ENCODE data around the gene RFXANK. TPM values are rescaled to one million over a fixed set of nuclear protein-coding genes. Genes with fewer than 3 reads are reported as not detected.
A peak's percentile ranks its signal among the peaks of the same experiment; 100 is the strongest.

Gene RFXANK
- total and polyA plus RNA-seq, 9 of the 15 experiments (the other 6 are each of a cell fraction or from before 2014, with no cell fraction given) = 68.6 to 181 (median 150) TPM

GRCh38 chr19:19203012-19203856, 11.2 kb downstream of the RFXANK start, which contains the start of gene NR2C2AP (continued):
- no peak for TF ChIP-seq ZNF318 (IDR thresholded peaks at IDR 0.05; ENCODE audit: borderline replicate concordance in 1 of 2, low read depth in 1 of 2)
- no peak for TF ChIP-seq NFE2 (IDR thresholded peaks at IDR 0.05; ENCODE audit: low read depth)
- peak; percentile 74 for TF ChIP-seq ELF1 (tag; IDR thresholded peaks at IDR 0.05)
- TF ChIP-seq ZNF436 (CRISPR knock-in tag; IDR thresholded peaks at IDR 0.05) = no peak
- TF ChIP-seq CLOCK (CRISPR knock-in tag; IDR thresholded peaks at IDR 0.05; ENCODE audit: borderline replicate concordance) = no peak
- TF ChIP-seq ZNF584 (CRISPR knock-in tag; IDR thresholded peaks at IDR 0.05; ENCODE audit: low read depth) = no peak
- TF ChIP-seq TGIF2 (CRISPR knock-in tag; IDR thresholded peaks at IDR 0.05) = no peak
- no peak for TF ChIP-seq ZNF253 (CRISPR knock-in tag; conservative IDR thresholded peaks at IDR 0.05)
- TF ChIP-seq ZBTB43 (CRISPR knock-in tag; IDR thresholded peaks at IDR 0.05) = no peak
- TF ChIP-seq ZKSCAN8 (CRISPR knock-in tag; IDR thresholded peaks at IDR 0.05) = no peak
- peak; percentile 59; the same call in 1 of the 2 replicates for TF ChIP-seq SUPT5H (IDR thresholded peaks at IDR 0.05)
- no peak for TF ChIP-seq SMAD3 (CRISPR knock-in tag; conservative IDR thresholded peaks at IDR 0.05)
- TF ChIP-seq SRF (CRISPR knock-in tag; IDR thresholded peaks at IDR 0.05) = peak in 1 of 2 experiments; percentile 20; a peak in 1 of 4 replicates
- no peak for TF ChIP-seq ZNF165 (CRISPR knock-in tag; IDR thresholded peaks at IDR 0.05; ENCODE audit: borderline replicate concordance)

Data from K562 (cell line).